HG02642 (cell line): ENCODE data around the gene ZNF697.
"Not testable (repeated sequence)": the region's sequence is repeated elsewhere in the genome, so short reads cannot be mapped to it uniquely, and the experiment has no call there.

Experiments used
- ATAC-seq: cut with Tn5 transposase; IDR thresholded peaks from one replicate; pipeline ENCODE4 v1.9.1; 2021; ENCODE audit warnings: mild to moderate bottlenecking; ENCODE audit not compliant: unreplicated experiment, poor library complexity

ZNF697 gene

DNA sequence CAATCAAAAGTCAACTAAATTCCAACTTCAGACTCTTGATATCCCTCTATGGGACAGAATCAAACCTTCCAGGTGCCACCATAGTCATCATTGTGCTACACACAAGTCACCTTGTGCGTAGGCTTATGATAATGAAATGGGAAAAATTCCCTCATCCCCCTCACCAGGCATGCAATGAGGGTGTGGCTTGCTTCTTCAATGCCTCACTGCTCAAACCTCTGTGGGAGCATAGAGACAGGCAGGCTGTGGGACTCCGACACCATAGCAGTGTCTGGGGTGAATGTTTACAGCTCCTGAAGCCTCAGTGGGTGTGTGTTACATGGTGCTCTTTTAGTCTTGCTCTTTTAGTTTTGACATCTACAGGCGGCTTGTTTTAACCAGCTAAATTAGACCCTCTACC, 42.4 kb downstream of the ZNF697 start:
- no peak for ATAC-seq

DNA sequence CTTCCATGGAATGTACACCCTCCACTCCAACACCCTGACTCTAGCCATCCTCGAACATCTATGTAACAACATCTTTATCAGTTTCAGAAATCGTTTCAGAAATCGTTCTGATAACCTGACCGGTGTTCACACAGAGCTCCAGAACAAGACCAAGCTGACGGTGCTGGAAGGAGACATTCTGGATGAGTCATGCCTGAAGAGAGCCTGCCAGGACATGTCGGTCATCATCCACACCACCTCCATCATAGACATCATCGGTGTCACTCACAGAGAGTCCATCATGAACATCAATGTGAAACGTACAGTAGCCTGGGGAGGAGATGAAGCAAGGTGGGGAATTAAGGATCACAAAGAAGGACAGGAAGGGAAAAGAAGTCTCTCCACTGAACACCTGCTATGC, 43.0 kb downstream of the ZNF697 start:
- not testable (repeated sequence) for ATAC-seq

DNA sequence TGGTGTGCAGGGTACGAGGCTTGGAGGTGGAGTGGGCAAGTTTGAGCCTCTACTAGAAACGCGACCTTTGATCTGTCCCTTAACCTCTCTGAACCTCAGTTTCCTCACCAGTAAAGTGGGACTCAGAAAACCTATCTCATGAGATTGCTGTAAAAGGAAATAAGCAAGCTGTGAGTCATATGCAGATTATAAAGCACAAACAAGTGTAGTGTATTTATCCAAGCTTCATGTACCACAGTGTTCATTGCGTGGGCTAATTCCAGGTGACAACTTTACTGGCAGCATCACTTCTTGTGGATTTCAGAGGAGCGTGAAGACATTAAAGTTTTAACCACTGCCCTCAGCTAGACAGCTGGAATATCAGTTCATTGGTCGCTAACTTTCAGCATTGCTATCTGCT, 44.4 kb downstream of the ZNF697 start:
- no peak for ATAC-seq

DNA sequence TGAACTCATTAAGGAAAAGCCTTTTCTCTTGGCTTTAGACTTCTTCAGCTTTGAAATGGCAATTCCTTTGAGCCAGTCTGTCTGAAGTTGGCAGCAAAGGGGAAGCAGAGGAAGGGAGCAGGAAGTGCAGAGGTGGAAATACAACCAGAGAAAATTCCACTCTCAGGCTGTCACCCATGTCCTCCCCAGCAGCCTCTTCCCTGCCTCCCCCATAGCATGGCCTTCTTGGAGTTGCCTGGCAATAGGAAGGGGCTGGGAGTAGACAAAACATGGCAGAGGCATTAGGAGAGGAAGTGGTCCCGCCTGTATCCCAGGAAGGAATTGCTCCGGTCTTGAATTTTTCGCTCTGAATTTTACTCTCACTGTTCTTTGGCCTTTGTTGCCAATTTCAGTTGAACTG, 44.8 kb downstream of the ZNF697 start:
- not testable (repeated sequence) for ATAC-seq

DNA sequence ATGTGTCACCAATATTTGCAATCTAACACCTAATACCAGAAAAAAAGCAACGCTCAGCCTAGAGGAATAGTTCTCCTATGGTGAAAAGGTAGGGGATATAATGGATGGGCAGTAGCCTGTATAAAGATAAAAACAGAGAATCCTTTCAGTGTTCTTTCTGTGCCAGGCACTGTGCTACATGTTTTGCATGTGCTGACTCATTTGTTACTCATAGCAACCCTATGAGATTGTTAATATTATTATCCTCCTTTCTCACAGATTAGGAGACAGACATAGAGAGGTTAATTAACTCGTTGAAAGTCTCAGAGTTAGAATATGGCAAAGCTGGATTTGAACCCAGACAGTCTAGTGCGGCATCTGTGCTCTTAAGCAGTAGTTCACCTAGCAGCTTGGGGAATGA, 45.3 kb downstream of the ZNF697 start:
- ATAC-seq, result not testable (repeated sequence)

DNA sequence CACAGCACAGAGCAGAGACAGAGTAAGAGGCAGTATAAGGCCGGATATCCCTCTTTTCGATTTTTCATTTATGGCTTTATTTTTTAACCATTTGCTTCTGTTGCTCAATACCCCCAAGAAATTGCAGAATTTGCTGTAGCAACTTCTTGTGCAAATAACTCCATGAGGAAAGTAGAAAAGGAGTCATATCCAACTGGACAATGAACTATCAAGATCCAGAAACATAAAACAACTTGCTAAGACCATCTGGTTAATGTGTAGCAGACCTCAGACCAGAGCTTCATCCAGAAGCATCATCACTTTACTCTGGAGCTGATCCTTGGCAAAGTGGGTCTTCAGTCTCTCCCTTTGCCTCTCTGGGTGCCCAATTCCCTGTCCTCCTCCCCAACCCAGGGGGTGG, 45.9 kb downstream of the ZNF697 start:
- no peak for ATAC-seq

DNA sequence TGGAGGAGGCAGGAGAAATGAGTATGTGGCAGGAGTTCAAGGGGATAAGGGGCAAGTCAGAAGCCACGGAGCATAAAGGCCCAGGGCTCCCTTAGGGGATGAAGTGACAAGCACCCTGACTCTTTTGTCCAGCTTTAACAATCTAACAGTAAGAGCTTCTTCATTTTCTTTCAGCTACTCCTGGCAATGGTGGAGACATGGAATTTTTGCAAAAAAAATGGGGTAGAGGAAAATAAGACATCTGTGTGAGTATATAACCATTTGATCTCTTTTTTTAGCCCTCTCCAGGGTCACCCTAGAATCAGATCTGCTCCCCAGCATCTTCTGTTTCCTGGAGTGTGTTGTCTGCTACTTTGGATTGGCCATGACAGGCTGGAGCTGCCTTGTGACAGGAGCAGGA, 47.1 kb downstream of the ZNF697 start:
- no peak for ATAC-seq

DNA sequence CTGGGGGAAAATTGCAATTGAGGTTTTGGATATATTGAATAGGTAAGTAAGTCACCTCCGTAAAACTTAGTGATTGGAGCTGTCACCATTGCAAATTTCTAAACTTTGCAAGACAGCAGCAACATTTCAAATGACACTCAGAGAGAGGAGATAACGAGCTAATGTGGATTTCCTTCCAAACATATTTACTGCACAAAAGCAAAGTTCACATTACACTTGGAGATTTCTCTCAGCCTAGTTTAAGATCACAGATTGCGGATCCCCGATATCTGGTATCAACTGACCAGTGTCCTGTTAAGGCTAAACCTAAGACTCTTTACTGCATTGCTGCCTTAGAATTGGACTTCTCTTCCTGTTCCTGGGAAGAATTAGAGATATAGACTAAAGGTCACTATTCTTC, 47.5 kb downstream of the ZNF697 start:
- no peak for ATAC-seq

DNA sequence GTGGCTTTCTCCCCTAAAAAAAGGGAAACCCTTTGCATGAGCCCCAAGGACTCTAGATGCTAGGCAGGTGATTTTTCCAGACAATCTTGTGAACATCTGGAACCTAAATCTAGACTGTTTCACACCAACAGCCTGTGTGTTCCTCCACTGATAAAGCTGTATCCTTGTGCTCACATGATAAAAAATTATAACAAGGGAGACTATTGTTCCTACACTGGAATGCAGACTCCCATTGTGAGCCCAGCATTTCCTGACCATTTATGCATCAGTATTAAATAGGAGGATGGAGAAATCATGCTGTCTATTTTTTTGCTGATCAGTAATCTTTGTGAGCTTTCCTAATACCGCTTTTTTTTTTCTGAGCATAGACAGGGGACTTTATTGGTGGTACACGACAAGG, 52.5 kb downstream of the ZNF697 start:
- ATAC-seq, result no peak

DNA sequence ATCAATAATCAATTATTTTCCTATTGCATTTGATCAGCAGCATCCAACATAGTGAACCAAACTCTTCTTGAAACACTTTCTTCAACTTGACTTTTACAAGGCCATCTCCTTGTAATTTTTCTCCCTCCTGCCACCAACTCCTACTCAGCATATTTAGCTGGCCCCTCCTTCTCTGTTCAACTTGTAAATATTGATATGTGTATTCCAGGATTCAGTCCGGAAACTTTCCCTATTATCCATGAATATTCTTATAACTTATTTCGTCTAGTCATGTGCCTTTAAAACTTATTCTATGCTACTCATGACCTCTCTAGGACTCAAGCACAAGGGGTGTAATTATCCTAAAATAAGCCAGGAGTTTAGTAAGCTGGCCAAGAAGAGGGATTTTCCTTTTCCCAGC, 52.9 kb downstream of the ZNF697 start:
- no peak for ATAC-seq

DNA sequence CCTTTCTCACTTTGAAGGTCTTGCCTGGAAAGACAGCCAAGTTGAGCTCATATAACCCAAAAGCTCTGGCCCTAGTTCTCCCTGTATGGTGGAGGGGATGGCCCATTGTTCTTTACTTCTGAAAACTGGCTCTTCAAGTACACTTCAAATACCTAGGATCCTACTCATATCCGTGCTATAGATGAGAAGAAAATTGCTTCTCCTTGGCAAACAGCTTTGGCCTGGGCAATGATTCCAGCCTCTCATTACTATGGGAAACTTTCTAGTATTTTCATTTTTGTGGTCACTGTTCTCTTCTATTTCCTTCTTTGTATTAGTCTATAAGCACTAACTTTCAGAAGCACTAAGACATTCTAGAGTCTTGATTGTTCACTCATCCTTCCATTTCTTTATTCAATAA, 53.7 kb downstream of the ZNF697 start:
- no peak for ATAC-seq

DNA sequence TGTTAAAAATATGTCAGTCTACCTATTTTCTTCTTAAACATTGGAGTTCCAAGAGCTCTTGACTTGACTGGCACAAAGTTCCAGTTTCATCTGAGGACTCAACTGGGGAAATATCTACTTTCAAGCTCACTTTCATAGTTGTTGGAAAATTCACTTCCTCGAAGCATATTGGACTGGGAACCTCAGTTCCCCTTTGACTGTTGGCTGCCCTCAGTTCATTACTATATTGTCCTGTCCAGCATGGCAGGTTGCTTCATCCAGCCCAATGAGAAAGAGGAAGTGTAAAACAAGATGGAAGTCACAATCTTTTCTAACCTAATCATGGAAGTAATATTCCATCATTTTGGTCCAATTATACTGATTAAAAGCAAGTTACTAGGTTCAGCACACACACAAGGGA, 54.3 kb downstream of the ZNF697 start:
- ATAC-seq, result no peak

DNA sequence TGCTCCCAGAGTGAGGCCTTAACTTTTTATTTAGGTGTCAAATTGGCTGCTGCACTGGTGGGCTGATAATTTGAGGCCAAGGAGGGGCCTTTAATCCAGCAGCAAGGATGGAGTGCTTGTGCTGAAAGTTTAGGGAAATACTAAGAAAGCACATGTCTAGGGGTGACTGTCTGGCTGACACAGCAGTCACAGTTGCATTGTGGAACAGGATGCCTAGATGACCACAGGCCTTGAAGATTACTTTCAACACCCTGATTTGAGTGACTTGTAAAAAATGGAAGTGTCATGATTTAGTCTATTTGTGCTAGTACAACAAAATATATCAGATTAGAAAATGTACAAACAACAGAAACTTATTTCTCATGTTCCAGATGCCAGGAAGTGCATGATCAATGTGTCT, 57.7 kb downstream of the ZNF697 start:
- ATAC-seq, result no peak

DNA sequence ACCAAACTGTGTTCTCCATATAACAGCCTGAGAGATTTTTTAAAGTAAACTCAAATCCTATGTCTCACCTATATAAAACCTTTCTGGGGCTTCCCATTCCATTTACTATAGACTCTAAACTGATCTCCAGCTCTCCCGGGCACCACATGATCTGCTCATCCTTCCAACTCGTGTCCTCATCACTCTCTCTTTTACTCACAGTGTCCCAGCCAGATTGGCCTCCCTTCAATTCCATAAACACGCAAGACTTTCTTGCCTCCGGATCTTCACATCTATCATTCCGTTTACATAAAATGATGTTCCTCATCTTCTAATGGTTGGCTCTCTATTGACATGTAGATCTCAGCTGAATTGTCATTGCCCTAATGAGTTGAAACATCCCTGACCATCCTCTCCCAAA, 59.4 kb downstream of the ZNF697 start:
- ATAC-seq, result no peak

DNA sequence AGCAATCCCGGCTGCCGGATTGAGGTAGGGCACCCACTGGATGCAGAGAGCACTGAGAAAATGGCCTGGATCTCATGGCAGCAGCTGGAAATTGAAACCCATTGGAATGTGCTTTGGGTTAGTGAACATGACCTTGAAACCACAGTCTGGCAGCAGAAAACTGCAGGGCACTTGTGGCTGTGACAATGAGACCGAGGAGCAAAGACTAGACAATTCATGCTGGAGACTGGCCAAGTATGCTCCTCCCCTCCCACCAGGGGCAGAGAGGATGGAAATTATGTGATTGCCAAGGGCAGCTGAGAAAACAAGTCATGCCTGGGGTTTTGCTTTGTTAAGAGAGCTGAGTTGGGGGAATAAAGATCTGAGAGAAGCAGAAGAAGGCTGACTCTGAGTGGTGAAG, 60.7 kb downstream of the ZNF697 start:
- no peak for ATAC-seq

DNA sequence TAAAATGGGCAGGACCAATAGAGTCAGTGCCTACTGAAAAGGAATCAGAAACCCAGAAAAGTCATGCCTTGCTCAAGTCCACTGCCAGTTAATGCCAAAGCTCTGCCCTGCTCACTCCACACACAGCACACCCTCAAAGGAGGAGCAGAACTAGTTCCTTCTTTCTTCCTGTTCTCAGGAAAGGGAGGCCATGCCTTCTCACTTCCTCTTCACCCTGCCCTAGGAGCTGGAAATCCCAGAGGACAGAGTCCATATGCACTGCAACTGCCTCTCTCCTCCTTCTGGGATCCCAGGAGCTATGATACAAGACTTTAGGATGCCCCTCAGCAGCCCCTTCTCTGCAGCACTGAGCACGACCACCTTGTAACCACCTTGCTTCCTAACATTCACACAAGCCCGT, 62.3 kb downstream of the ZNF697 start:
- ATAC-seq, result not testable (repeated sequence)

DNA sequence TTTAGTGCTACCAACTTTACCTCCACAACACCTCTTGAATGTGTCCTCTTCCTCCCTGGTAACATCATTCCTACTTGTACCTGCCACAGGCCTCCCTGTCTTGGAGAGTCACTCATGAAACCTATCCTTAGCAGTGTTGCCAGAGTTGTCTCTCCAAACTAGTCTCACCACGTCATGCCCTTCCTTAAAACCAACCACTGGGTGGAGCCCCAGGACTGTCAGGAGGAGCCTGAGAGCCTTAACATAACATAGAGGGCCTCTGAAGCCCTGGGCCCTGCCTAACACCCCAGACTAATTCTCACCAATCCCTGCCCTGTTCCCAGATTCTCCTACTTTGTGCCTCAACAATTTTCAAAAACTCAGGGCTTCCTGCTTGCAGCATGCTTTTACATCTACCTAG, 65.3 kb downstream of the ZNF697 start:
- ATAC-seq, result no peak

DNA sequence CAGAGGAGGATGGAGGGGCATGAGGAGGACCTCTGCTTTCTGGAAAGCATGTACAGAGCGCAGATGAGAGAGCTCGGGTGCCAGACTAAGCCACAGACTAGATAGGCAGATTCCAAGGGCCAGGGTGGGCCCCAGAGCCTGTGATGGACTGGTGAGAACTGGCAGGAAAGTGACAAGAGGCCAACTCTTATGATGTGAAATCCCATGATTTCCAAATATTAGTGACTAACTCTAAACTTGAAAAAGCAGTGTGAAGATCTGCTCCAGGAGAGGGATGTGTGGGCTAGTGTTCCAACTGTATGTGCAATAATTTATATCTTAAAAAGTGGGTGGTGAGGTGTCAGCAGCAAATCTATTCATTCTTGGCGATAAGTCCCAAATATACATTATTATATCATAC, 67.0 kb downstream of the ZNF697 start:
- not testable (repeated sequence) for ATAC-seq

DNA sequence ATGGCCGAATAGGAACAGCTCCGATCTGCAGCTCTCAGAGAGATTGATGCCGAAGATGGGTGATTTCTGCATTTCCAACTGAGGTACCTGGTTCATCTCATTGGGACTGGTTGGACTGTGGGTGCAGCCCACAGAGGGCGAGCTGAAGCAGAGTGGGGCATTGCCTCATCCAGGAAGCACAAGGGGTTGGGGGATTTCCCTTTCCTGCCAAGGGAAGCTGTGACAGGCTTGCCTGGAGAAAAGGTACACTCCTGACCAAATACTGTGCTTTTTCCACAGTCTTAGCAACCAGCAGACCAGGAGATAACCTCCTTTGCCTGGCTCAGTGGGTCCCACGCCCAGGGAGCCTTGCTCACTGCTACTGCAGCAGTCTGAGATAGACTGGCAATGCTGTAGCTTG, 74.2 kb downstream of the ZNF697 start:
- ATAC-seq, result no peak

DNA sequence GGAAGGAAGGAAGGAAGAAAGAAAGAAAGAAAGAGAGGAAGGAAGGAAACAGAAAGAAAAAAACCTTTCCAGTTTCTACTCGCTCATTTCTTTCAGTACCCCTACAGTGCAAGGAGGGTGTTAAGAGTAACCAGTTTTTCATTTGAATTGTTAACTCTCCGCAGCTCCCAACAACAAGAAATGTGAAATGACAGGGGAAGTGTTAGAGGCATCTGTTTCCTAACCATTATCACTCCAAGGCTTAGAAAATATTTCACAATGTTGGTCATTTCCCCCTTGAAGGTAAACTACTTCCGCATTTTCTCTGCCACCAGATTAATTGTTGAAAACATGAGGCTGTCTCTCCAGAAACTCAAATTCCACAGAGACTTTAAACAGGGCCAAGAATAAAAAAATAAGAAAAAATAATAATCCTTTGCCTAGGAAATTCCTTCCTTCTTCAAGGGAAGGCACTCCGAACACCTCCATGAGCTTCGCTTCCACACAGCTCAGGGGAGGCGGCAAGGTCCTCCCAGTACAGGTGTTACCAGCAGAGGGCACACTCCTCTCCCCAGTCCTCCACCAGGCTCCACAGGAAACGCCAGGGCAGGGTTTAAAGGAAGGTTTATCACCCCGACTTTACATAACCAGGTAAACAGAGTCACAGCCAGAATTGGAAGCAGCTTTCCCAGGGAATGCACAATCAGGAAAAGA, 78.0 kb downstream of the ZNF697 start:
- ATAC-seq, result not testable (repeated sequence)
